Neural crest cell (in vitro differentiated cells): ENCODE data around the gene PIK3C2A. TPM values are rescaled to one million over a fixed set of nuclear protein-coding genes. Genes with fewer than 3 reads are reported as not detected.

Source experiments
- DNase-seq: peaks from one replicate; pipeline ENCODE4 v3.0.0; 2021; ENCODE audit warnings: low read depth, mixed read lengths, low spot score
- H3K27ac Mint-ChIP-seq: one replicate; pipeline ENCODE4 v1.8.0; 2021; ENCODE audit warnings: mild to moderate bottlenecking, mixed read lengths; ENCODE audit not compliant: unreplicated experiment
- H3K27me3 Mint-ChIP-seq: 2 replicates; pipeline ENCODE4 v1.8.0; 2021; ENCODE audit warnings: low read depth, mild to moderate bottlenecking, mixed read lengths
- H3K36me3 Mint-ChIP-seq: 2 replicates; pipeline ENCODE4 v1.8.0; 2021; ENCODE audit warnings: low read depth, mild to moderate bottlenecking, mixed read lengths
- H3K4me1 Mint-ChIP-seq: 2 replicates; pipeline ENCODE4 v1.8.0; 2021; ENCODE audit warnings: mixed read lengths
- H3K4me3 Mint-ChIP-seq: one replicate; pipeline ENCODE4 v1.8.0; 2021; ENCODE audit warnings: mild to moderate bottlenecking, mixed read lengths
- H3K9me3 Mint-ChIP-seq: 2 replicates; pipeline ENCODE4 v1.8.0; 2021; ENCODE audit warnings: mixed read lengths
- CTCF ChIP-seq: fragments of 200-600 bp; sonication (generic); conservative IDR thresholded peaks from 2 replicates; pipeline ENCODE4 v1.5.0; 2021; ENCODE audit warnings: antibody characterized with exemption, mild to moderate bottlenecking
- total RNA-seq: library from RNA; stranded (reverse); gene quantifications from 2 replicates; pipeline ENCODE4 v1.2.1, GENCODE V29; 2021

Gene PIK3C2A
- total RNA-seq, 1 donor from 2014 or later = 76.8 TPM

- DNase-seq = no peak
- H3K9me3 Mint-ChIP-seq = no peaks in the 10 kb centered on the region
- H3K27me3 Mint-ChIP-seq = no peaks in the 10 kb centered on the region
- TF ChIP-seq CTCF = no peak
- no peak overlapping the region for H3K4me3 Mint-ChIP-seq
- no peaks in the 10 kb centered on the region for H3K4me1 Mint-ChIP-seq
- no peak overlapping the region for H3K27ac Mint-ChIP-seq
- peaks cover 4% of the 10 kb centered on the region for H3K36me3 Mint-ChIP-seq
Observed at GRCh38 chr11:17185938-17186337, 21.8 kb downstream of the PIK3C2A start.

- no peaks in the 10 kb centered on the region for H3K9me3 Mint-ChIP-seq
- H3K4me1 Mint-ChIP-seq = no peaks in the 10 kb centered on the region
- no peaks in the 10 kb centered on the region for H3K27me3 Mint-ChIP-seq
- H3K27ac Mint-ChIP-seq = no peak overlapping the region
- no peak for DNase-seq
- no peak overlapping the region for H3K4me3 Mint-ChIP-seq
- H3K36me3 Mint-ChIP-seq = no peaks in the 10 kb centered on the region
- TF ChIP-seq CTCF = no peak
Observed at GRCh38 chr11:17184882-17185587, 22.8 kb downstream of the PIK3C2A start.

DNA sequence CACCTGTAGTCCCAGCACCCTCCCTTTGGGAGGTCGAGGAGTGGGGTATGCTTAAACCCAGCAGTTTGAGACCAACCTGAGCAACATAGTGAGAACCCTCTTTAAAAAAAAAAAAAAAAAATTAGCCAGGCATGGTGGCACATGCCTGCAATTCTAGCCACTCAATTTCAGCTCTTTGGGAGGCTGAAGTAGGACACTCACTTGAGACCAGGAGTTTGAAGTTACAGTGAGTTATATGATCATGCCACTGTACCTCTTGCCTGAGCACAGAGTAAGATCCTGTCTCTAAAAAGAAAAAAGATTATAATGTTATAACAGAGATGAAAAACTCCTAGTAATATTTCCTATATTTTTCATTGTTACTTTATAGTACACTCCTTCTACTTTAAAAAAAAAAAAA, 23.9 kb downstream of the PIK3C2A start:
- TF ChIP-seq CTCF = no peak
- Mint-ChIP-seq H3K4me1 (no peaks in the 10 kb centered on the region), H3K4me3 (no peak overlapping the region), H3K36me3 (no peaks in the 10 kb centered on the region), H3K9me3 (no peaks in the 10 kb centered on the region), H3K27ac (no peak overlapping the region), H3K27me3 (no peaks in the 10 kb centered on the region)
- DNase-seq = no peak

GRCh38 chr11:17179970-17180369, 27.8 kb downstream of the PIK3C2A start:
- Mint-ChIP-seq H3K36me3 (no peaks in the 10 kb centered on the region), H3K27me3 (no peaks in the 10 kb centered on the region), H3K4me1 (no peaks in the 10 kb centered on the region), H3K27ac (no peak overlapping the region), H3K9me3 (no peaks in the 10 kb centered on the region), H3K4me3 (no peak overlapping the region)
- TF ChIP-seq CTCF = no peak
- DNase-seq = no peak

DNA sequence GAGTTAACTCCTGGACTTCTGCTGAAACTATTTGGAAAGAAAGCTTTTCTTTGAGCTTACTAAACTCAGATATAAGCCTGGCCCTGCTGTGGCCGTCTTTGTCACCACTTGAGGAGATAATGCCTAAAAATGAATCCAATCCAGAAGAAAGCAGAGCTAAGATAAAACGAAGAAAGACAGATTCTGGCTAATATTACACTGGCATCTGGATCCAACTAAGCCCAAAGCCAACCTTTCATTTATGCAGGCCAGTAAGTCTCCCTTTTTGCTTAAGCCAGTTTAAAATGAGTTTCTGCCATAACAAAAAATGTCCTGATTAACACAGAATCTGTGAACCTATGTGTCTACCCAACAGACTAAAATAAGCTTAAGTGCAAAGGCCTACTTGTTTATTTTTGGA, 34.5 kb downstream of the PIK3C2A start:
- Mint-ChIP-seq H3K36me3 (peaks cover 14% of the 10 kb centered on the region), H3K9me3 (no peaks in the 10 kb centered on the region), H3K27me3 (no peaks in the 10 kb centered on the region), H3K4me1 (no peaks in the 10 kb centered on the region), H3K4me3 (no peak overlapping the region), H3K27ac (no peak overlapping the region)
- DNase-seq = no peak
- no peak for TF ChIP-seq CTCF
